Astrocyte (in vitro differentiated cells and primary cell): Measurements from ENCODE around the gene IPO11. TPM values are rescaled to one million over a fixed set of nuclear protein-coding genes. Genes with fewer than 3 reads are reported as not detected.

Source experiments
- DNase-seq: peaks from one replicate; pipeline ENCODE4 v3.0.0-alpha.2; 2010; ENCODE audit warnings: low read depth
- FAIRE-seq: peaks from 2 replicates; lab custom pipeline; 2011; peaks lifted over from hg19 to GRCh38; lab: Jason Lieb, UNC
- H2AFZ ChIP-seq: 2 replicates; pipeline ENCODE4 v1.6.0; 2012; ENCODE audit warnings: low read depth, low read length, inconsistent platforms
- H3K27ac ChIP-seq: 2 replicates; pipeline ENCODE4 v1.5.1; 2011; ENCODE audit warnings: low read depth, low read length, inconsistent platforms
- H3K27me3 ChIP-seq: 2 replicates; pipeline ENCODE4 v1.6.0; 2011; ENCODE audit warnings: low read length, inconsistent platforms; ENCODE audit not compliant: insufficient read depth
- H3K36me3 ChIP-seq: 2 replicates; pipeline ENCODE4 v1.5.1; 2011; ENCODE audit warnings: low read length, inconsistent platforms; ENCODE audit not compliant: insufficient read depth
- H3K4me1 ChIP-seq: 2 replicates; pipeline ENCODE4 v1.5.1; 2011; ENCODE audit warnings: low read length, inconsistent platforms; ENCODE audit not compliant: insufficient read depth
- H3K4me2 ChIP-seq: 2 replicates; pipeline ENCODE4 v1.6.0; 2012; ENCODE audit warnings: low read length, inconsistent platforms
- H3K4me3 ChIP-seq: 2 replicates; pipeline ENCODE4 v1.5.1; 2011; ENCODE audit warnings: low read depth, mild to moderate bottlenecking, low read length, inconsistent platforms; ENCODE audit not compliant: insufficient read depth
- H3K79me2 ChIP-seq: 2 replicates; pipeline ENCODE4 v1.6.0; 2012; ENCODE audit warnings: mild to moderate bottlenecking, low read length, inconsistent platforms; ENCODE audit not compliant: insufficient read depth
- H3K9ac ChIP-seq: 2 replicates; pipeline ENCODE4 v1.6.0; 2012; ENCODE audit warnings: mild to moderate bottlenecking, low read length, inconsistent platforms
- H3K9me3 ChIP-seq: 2 replicates; pipeline ENCODE4 v1.5.1; 2012; ENCODE audit warnings: low read depth, mild to moderate bottlenecking, low read length, inconsistent platforms; ENCODE audit not compliant: insufficient read depth
- H4K20me1 ChIP-seq: 2 replicates; pipeline ENCODE4 v1.6.0; 2012; ENCODE audit warnings: low read length, inconsistent platforms; ENCODE audit not compliant: insufficient read depth
- H3K27ac Mint-ChIP-seq: one replicate; pipeline ENCODE4 v1.8.0; 2021; ENCODE audit warnings: mild to moderate bottlenecking, mixed read lengths; ENCODE audit not compliant: unreplicated experiment
- H3K27me3 Mint-ChIP-seq: one replicate; pipeline ENCODE4 v1.8.0; 2021; ENCODE audit warnings: low read depth, mixed read lengths; ENCODE audit not compliant: unreplicated experiment
- H3K36me3 Mint-ChIP-seq: one replicate; pipeline ENCODE4 v1.8.0; 2021; ENCODE audit warnings: low read depth, mixed read lengths; ENCODE audit not compliant: unreplicated experiment
- H3K4me1 Mint-ChIP-seq: one replicate; pipeline ENCODE4 v1.8.0; 2021; ENCODE audit warnings: low read depth, mixed read lengths; ENCODE audit not compliant: unreplicated experiment
- H3K4me3 Mint-ChIP-seq: one replicate; pipeline ENCODE4 v1.8.0; 2021; ENCODE audit warnings: mild to moderate bottlenecking, moderate library complexity, mixed read lengths; ENCODE audit not compliant: unreplicated experiment
- H3K9me3 Mint-ChIP-seq: one replicate; pipeline ENCODE4 v1.8.0; 2021; ENCODE audit warnings: mild to moderate bottlenecking, mixed read lengths; ENCODE audit not compliant: unreplicated experiment
- EZH2 ChIP-seq: IDR thresholded peaks from 2 replicates; pipeline ENCODE4 v1.6.1; 2012; ENCODE audit warnings: mild to moderate bottlenecking, low read length, inconsistent platforms; ENCODE audit not compliant: insufficient read depth
- total RNA-seq: library from RNA; stranded (reverse); gene quantifications from 2 replicates; pipeline ENCODE4 v1.2.1, GENCODE V29; 2021
- TF ChIP-seq, protein P1 (sequence below): IDR thresholded peaks from 2 replicates; pipeline ENCODE4 v1.5.1; 2011; ENCODE audit warnings: low read depth, mild to moderate bottlenecking, inconsistent platforms, low read length, moderate library complexity; ENCODE audit not compliant: insufficient read depth

IPO11 gene
- total RNA-seq, 1 donor from 2014 or later, result 31.7 TPM

DNA sequence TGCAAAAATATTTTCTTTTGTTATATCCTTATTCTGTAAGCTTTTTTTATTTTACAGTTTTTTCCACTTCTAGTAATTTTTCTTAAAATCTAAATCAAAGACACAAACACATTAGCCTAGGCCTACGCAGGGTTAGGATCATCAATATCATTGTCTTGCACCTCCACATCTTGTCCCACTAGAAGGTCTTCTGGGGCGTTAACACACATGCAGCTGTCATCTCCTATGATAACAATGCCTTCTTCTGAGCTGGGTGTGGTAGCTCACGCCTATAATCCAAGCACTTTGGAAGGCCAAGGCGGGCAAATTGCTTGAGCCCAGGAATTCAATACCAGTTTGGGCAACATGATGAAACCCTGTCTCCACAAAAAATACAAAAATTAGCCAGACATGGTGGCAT is 87.2 kb downstream of the IPO11 start:
- no peaks in the 10 kb centered on the region for H4K20me1 ChIP-seq
- H3K27me3 Mint-ChIP-seq, result no peaks in the 10 kb centered on the region
- no peak overlapping the region for H3K27ac Mint-ChIP-seq
- no peaks in the 10 kb centered on the region for H3K4me1 ChIP-seq
- no peak overlapping the region for H3K4me3 Mint-ChIP-seq
- FAIRE-seq (no peak), DNase-seq (no peak)
- H3K27ac ChIP-seq, result no peak overlapping the region
- TF ChIP-seq, protein P1, sequence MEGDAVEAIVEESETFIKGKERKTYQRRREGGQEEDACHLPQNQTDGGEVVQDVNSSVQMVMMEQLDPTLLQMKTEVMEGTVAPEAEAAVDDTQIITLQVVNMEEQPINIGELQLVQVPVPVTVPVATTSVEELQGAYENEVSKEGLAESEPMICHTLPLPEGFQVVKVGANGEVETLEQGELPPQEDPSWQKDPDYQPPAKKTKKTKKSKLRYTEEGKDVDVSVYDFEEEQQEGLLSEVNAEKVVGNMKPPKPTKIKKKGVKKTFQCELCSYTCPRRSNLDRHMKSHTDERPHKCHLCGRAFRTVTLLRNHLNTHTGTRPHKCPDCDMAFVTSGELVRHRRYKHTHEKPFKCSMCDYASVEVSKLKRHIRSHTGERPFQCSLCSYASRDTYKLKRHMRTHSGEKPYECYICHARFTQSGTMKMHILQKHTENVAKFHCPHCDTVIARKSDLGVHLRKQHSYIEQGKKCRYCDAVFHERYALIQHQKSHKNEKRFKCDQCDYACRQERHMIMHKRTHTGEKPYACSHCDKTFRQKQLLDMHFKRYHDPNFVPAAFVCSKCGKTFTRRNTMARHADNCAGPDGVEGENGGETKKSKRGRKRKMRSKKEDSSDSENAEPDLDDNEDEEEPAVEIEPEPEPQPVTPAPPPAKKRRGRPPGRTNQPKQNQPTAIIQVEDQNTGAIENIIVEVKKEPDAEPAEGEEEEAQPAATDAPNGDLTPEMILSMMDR, result no peak
- TF ChIP-seq EZH2, result no peak
- no peaks in the 10 kb centered on the region for H3K9me3 Mint-ChIP-seq
- H2AFZ ChIP-seq, result no peak overlapping the region
- no peaks in the 10 kb centered on the region for H3K27me3 ChIP-seq
- H3K9ac ChIP-seq, result no peak overlapping the region
- H3K79me2 ChIP-seq, result no peaks in the 10 kb centered on the region
- no peak overlapping the region for H3K4me3 ChIP-seq
- no peaks in the 10 kb centered on the region for H3K4me1 Mint-ChIP-seq
- H3K36me3 Mint-ChIP-seq, result no peaks in the 10 kb centered on the region
- no peak overlapping the region for H3K4me2 ChIP-seq
- H3K9me3 ChIP-seq, result no peaks in the 10 kb centered on the region
- H3K36me3 ChIP-seq, result peaks cover 3% of the 10 kb centered on the region

GRCh38 chr5:62502456-62503101 is 90.0 kb downstream of the IPO11 start:
- Mint-ChIP-seq H3K9me3 (no peaks in the 10 kb centered on the region), H3K4me1 (no peaks in the 10 kb centered on the region), H3K4me3 (no peak overlapping the region), H3K27ac (no peak overlapping the region), H3K36me3 (no peaks in the 10 kb centered on the region), H3K27me3 (no peaks in the 10 kb centered on the region)
- FAIRE-seq, result no peak
- Histone ChIP-seq H3K4me2 (no peak overlapping the region), H3K9ac (no peak overlapping the region), H3K27me3 (no peaks in the 10 kb centered on the region), H3K36me3 (peaks cover 3% of the 10 kb centered on the region), H2AFZ (no peak overlapping the region), H3K4me3 (no peak overlapping the region), H3K4me1 (no peaks in the 10 kb centered on the region), H3K9me3 (no peaks in the 10 kb centered on the region), H3K27ac (no peak overlapping the region), H4K20me1 (no peaks in the 10 kb centered on the region), H3K79me2 (no peaks in the 10 kb centered on the region)
- TF ChIP-seq, protein P1, result no peak
- TF ChIP-seq EZH2, result no peak
- no peak for DNase-seq

DNA sequence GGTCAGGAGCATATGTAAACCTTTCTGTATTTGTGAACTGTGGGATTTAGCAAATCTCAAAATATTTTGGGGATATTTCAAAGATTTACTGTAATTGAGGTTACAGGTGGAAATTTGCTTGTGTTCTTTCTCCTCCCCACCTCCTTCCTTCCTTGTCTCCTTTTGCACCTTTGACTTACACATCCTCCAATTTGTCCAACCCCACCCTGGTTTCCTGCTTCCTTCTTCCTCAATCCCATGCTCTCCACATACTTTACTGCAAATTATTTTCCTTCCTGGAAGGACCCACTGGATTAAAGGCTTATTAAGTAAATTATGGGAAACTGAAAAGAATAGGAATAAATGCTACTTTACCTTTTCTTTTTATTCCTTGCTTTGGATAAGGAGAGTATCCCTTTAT is 91.6 kb downstream of the IPO11 start:
- H3K27ac ChIP-seq, result no peak overlapping the region
- DNase-seq (no peak), FAIRE-seq (no peak)
- no peak overlapping the region for H3K4me3 ChIP-seq
- H3K9ac ChIP-seq, result no peak overlapping the region
- H3K36me3 ChIP-seq, result peaks cover 2% of the 10 kb centered on the region
- Mint-ChIP-seq H3K4me3 (no peak overlapping the region), H3K9me3 (no peaks in the 10 kb centered on the region), H3K27me3 (no peaks in the 10 kb centered on the region), H3K4me1 (no peaks in the 10 kb centered on the region), H3K27ac (no peak overlapping the region), H3K36me3 (peaks cover 3% of the 10 kb centered on the region)
- no peaks in the 10 kb centered on the region for H3K4me1 ChIP-seq
- no peaks in the 10 kb centered on the region for H3K79me2 ChIP-seq
- H3K27me3 ChIP-seq, result no peaks in the 10 kb centered on the region
- TF ChIP-seq EZH2, result no peak
- TF ChIP-seq, protein P1, result no peak
- H4K20me1 ChIP-seq, result no peaks in the 10 kb centered on the region
- no peak overlapping the region for H3K4me2 ChIP-seq
- H3K9me3 ChIP-seq, result no peaks in the 10 kb centered on the region
- no peak overlapping the region for H2AFZ ChIP-seq
